Fibroblast of skin of right quadriceps (primary cell): ENCODE measurements around the gene ENKUR.
"Not testable (repeated sequence)": the region's sequence is repeated elsewhere in the genome, so short reads cannot be mapped to it uniquely, and the experiment has no call there.

ENCODE experiments used
- DNase-seq: peaks from one replicate; pipeline ENCODE4 v3.0.0-alpha.2; 2013

The ENKUR gene

GRCh38 chr10:24969841-24970281, 46.1 kb downstream of the ENKUR start:
- DNase-seq: peak; percentile 68

- DNase-seq: not testable (repeated sequence)
These were observed 47.0 kb downstream of the ENKUR start for GRCh38 chr10:24968951-24969350.

- no peak for DNase-seq
These were observed 47.6 kb downstream of the ENKUR start for GRCh38 chr10:24968349-24968748.

GRCh38 chr10:24966962-24967481, 48.9 kb downstream of the ENKUR start:
- DNase-seq: no peak

GRCh38 chr10:24965051-24965450, 50.9 kb downstream of the ENKUR start:
- no peak for DNase-seq

- no peak for DNase-seq
These were observed 52.4 kb downstream of the ENKUR start for GRCh38 chr10:24963521-24964041.

- DNase-seq: peak; percentile 20
These were observed 53.0 kb downstream of the ENKUR start for GRCh38 chr10:24962995-24963394.

GRCh38 chr10:24961582-24961981, 54.4 kb downstream of the ENKUR start:
- no peak for DNase-seq

- DNase-seq: no peak
These were observed 56.6 kb downstream of the ENKUR start for GRCh38 chr10:24959382-24959730.

- peak; percentile 37 for DNase-seq
These were observed 57.1 kb downstream of the ENKUR start for GRCh38 chr10:24958721-24959381.

GRCh38 chr10:24958091-24958720, 57.8 kb downstream of the ENKUR start:
- peak; percentile 90 for DNase-seq

- peak; percentile 43 for DNase-seq
These were observed 58.3 kb downstream of the ENKUR start for GRCh38 chr10:24957624-24958051.

GRCh38 chr10:24953675-24954074, 62.3 kb downstream of the ENKUR start:
- DNase-seq: peak; percentile 7

- DNase-seq: peak; percentile 74
These were observed 63.0 kb downstream of the ENKUR start for GRCh38 chr10:24952707-24953645.

- DNase-seq: peak; percentile 51
These were observed 63.7 kb downstream of the ENKUR start, which contains the start of gene PRTFDC1 for GRCh38 chr10:24952143-24952706. Gene PRTFDC1, minus strand, starts transcription at chr10:24952606. Its CDS starts 31 bp downstream, at chr10:24952575.

- DNase-seq: peak; percentile 22
These were observed 64.5 kb downstream of the ENKUR start for GRCh38 chr10:24951201-24952142.

GRCh38 chr10:24950439-24950838, 65.5 kb downstream of the ENKUR start:
- DNase-seq: no peak

GRCh38 chr10:24949616-24950015, 66.3 kb downstream of the ENKUR start:
- DNase-seq: no peak

GRCh38 chr10:24947304-24948097, 68.5 kb downstream of the ENKUR start:
- peak; percentile 56 for DNase-seq

- DNase-seq: peak; percentile 66
These were observed 71.3 kb downstream of the ENKUR start for GRCh38 chr10:24944512-24945255.
